ENCODE data around the gene OTOG.

OTOG gene

GRCh38 chr11:17518366-17518765 lies 28.7 kb upstream of the OTOG start:
- DNase-seq (ENCODE audit: low spot score) = no peak

GRCh38 chr11:17519061-17519885 lies 27.8 kb upstream of the OTOG start:
- DNase-seq (ENCODE audit: low spot score) = no peak

- DNase-seq (ENCODE audit: low spot score) = no peak
Observed at GRCh38 chr11:17521106-17521900, 25.8 kb upstream of the OTOG start.

GRCh38 chr11:17522655-17523054 lies 24.4 kb upstream of the OTOG start:
- DNase-seq (ENCODE audit: low spot score) = no peak

- no peak for DNase-seq (ENCODE audit: low spot score)
Observed at GRCh38 chr11:17524221-17524620, 22.8 kb upstream of the OTOG start.

GRCh38 chr11:17525570-17525969 lies 21.5 kb upstream of the OTOG start:
- no peak for DNase-seq (ENCODE audit: low spot score)

- no peak for DNase-seq (ENCODE audit: low spot score)
Observed at GRCh38 chr11:17526326-17526725, 20.7 kb upstream of the OTOG start.

- no peak for DNase-seq (ENCODE audit: low spot score)
Observed at GRCh38 chr11:17526931-17527627, 20.0 kb upstream of the OTOG start.

- DNase-seq (ENCODE audit: low spot score) = no peak
Observed at GRCh38 chr11:17527628-17527995, 19.4 kb upstream of the OTOG start.

GRCh38 chr11:17528181-17528691 lies 18.8 kb upstream of the OTOG start:
- DNase-seq (ENCODE audit: low spot score) = peak; percentile 76

- DNase-seq (ENCODE audit: low spot score) = no peak
Observed at GRCh38 chr11:17528906-17529843, 17.9 kb upstream of the OTOG start.

GRCh38 chr11:17529844-17530185 lies 17.2 kb upstream of the OTOG start:
- no peak for DNase-seq (ENCODE audit: low spot score)

GRCh38 chr11:17531071-17531600 lies 15.9 kb upstream of the OTOG start:
- no peak for DNase-seq (ENCODE audit: low spot score)

GRCh38 chr11:17531636-17532113 lies 15.4 kb upstream of the OTOG start:
- DNase-seq (ENCODE audit: low spot score) = no peak

GRCh38 chr11:17532784-17533183 lies 14.3 kb upstream of the OTOG start:
- DNase-seq (ENCODE audit: low spot score) = no peak

- DNase-seq (ENCODE audit: low spot score) = no peak
Observed at GRCh38 chr11:17533341-17533740, 13.7 kb upstream of the OTOG start.

- DNase-seq (ENCODE audit: low spot score) = no peak
Observed at GRCh38 chr11:17533778-17534415, 13.2 kb upstream of the OTOG start.

- no peak for DNase-seq (ENCODE audit: low spot score)
Observed at GRCh38 chr11:17535488-17535887, 11.6 kb upstream of the OTOG start.

GRCh38 chr11:17537261-17537660 lies 9.8 kb upstream of the OTOG start:
- no peak for DNase-seq (ENCODE audit: low spot score)

GRCh38 chr11:17538054-17538453 lies 9.0 kb upstream of the OTOG start:
- no peak for DNase-seq (ENCODE audit: low spot score)

GRCh38 chr11:17538731-17539130 lies 8.3 kb upstream of the OTOG start:
- DNase-seq (ENCODE audit: low spot score) = no peak
